ENCODE measurements around the gene MFSD12. TPM values are rescaled to one million over a fixed set of nuclear protein-coding genes. Genes with fewer than 3 reads are reported as not detected.

The MFSD12 gene
- polyA plus RNA-seq, 6 donors from 2014 or later, result 19.1 to 37.6 (median 26.7) TPM

DNA sequence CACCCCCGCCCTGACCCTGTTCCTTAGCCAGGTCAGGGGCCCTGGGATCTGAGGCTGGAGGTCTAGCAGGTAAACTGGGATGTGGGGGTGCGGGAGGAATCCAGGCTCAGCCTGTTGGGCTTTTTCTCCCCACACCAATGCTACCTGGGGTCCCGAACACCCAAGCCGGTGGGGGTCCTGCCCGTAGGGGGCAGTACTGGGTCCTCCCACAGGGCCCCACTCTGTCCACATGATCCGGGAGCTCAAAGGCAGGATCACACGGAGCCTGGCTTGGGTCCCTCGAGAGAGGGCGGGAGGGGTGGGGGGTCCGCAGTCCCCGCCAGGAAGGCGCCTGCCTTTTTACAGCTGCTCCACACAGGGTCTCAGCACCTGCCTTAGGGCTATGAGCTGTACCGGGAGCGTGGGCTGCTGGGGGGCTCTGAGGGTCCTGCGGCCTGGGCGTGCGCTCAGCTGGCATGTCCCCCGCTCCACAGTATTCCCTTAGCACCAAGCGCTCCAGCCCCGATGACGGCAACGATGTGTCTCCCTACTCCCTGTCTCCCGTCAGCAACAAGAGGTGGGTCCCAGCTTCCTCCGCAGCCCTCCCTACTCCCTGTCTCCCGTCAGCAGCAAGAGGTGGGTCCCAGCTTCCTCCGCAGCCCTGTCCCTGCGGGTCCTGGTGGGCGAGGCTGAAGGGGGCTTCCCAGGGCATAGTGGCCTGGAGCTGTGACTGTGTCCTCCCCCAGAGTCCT is 30.7 kb downstream of the MFSD12 start:
- DNase-seq (no peak), ATAC-seq (ENCODE audit: low read depth in 2 of 2) (no peak)
- H3K27me3 Mint-ChIP-seq, result no peaks in the 10 kb centered on the region
- H3K4me1 Mint-ChIP-seq, result peaks cover 0 to 9% (median 0%) of the 10 kb centered on the region in 3 donors
- H3K36me3 Mint-ChIP-seq, result no peaks in the 10 kb centered on the region
- H3K27ac Mint-ChIP-seq, result peak overlapping the region in 1 of 6 donors; percentile 67
- peak overlapping the region in 1 of 8 donors; percentile 61 for H3K4me3 Mint-ChIP-seq
- H3K9me3 Mint-ChIP-seq, result no peaks in the 10 kb centered on the region

DNA sequence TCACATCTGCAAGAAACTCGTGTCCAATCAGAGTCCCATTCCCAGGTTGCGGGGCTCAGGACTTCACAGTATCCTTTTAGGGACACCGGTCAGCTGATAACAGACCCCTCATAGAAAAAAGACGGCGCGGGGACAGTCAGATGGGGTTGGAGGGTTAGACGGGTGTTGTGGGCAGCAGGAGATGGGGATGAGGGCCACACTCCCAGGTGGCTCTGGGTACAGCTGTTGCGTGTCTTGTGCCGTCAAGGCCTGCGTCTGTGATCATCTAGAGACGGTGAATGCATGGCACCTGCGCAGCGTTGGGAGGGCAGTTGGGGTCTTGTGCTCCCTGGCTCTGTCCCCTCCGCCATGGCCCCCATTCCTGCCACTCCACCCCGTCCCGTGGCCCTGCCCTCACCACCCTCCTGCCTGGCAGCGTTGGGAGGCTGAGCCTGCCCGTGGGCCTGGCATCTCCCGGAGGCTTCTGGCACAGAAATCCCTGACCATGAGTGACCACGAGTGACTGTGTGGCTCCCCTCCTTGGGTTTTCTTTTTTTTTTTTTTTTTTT is 32.4 kb downstream of the MFSD12 start:
- ATAC-seq (ENCODE audit: low read depth in 2 of 2) (no peak), DNase-seq (no peak)
- H3K36me3 Mint-ChIP-seq, result peaks cover 0 to 4% of the 10 kb centered on the region in 2 donors
- H3K27me3 Mint-ChIP-seq, result no peaks in the 10 kb centered on the region
- H3K27ac Mint-ChIP-seq, result peak overlapping the region in 1 of 6 donors; percentile 60
- H3K4me3 Mint-ChIP-seq, result no peak overlapping the region
- peaks cover 4 to 14% (median 9%) of the 10 kb centered on the region in 3 donors for H3K4me1 Mint-ChIP-seq
- no peaks in the 10 kb centered on the region for H3K9me3 Mint-ChIP-seq

DNA sequence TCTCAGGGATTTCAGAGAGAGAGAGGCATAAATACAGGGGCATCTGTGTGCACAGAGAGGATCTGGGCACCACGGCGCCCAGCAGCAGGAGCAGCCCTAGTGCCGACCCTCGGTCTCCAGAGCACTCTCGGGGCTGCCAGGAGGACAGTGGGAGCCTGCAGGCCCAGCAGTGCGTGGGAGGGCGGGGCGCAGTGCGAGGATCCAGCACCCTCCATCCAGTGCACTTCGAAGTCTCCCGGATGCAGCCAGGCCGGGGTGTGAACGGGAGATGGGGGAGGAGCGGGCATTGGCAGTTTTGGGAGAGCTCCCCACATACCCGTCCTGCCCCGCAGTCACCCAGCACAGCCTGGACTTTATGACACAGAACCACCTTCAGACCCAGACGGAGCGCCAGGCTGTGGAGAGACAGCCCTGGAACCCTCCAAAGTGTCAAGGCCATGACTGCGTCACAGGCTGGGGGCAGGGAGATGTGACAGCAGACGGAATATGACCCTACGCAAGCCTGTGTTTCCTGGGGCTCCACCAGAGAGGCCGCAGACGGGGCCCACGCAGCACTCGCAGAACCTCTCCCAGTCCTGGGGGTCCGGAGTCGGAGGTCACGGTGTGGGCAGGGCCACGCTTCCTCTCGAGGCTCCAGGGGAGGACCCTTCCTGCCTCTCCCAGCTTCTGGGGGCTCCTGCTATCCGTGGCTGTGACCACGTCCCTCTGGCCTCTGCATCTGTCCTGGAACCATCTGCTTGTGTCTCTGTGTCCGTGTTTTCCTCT is 33.1 kb downstream of the MFSD12 start:
- Mint-ChIP-seq H3K9me3 (no peaks in the 10 kb centered on the region), H3K27me3 (no peaks in the 10 kb centered on the region), H3K27ac (peak overlapping the region in 2 of 6 donors; percentile 60 to 69), H3K36me3 (peaks cover 0 to 4% of the 10 kb centered on the region in 2 donors), H3K4me1 (peaks cover 7 to 14% (median 14%) of the 10 kb centered on the region in 3 donors), H3K4me3 (peak overlapping the region in 1 of 8 donors; percentile 15)
- ATAC-seq (ENCODE audit: low read depth in 2 of 2) (no peak), DNase-seq (no peak)

DNA sequence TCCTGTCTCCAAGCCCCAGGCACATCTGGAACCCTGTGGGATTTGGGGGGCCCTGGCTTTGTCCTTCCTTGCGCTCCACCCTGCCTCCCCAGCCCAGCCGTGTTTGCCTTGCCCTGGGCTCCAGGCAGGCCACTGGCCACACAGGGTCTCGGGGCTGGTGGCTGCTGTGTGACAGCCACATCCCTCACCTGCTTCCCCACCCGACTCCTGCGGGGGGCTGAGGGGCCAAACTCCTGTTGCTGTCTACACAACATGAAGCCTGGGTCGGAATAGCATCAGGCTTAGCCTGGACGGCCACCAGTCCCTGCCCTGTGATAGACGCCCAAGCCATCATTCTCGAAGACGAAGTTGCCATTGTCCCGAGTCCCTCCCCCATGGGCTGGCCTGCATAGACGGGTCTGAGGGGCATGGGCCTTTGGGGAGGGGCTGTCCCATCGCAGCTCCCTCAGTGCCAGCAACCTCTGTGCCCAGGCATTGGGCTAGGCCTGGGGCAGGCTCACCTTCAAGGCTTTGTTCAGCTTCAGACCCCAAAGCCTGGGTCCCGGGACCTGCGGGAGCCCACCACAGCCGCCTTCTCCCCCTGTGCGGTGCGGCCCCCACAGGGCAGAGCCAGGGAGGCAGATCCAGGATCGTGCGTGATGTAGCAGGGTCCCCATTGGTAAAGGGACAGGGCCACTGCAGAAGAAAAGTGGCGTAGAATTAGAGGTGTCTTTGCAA is 33.9 kb downstream of the MFSD12 start:
- H3K27me3 Mint-ChIP-seq, result no peaks in the 10 kb centered on the region
- no peak for DNase-seq
- H3K36me3 Mint-ChIP-seq, result peaks cover 0 to 4% of the 10 kb centered on the region in 2 donors
- no peak overlapping the region for H3K27ac Mint-ChIP-seq
- no peaks in the 10 kb centered on the region for H3K9me3 Mint-ChIP-seq
- H3K4me3 Mint-ChIP-seq, result no peak overlapping the region
- H3K4me1 Mint-ChIP-seq, result peaks cover 11 to 14% (median 14%) of the 10 kb centered on the region in 3 donors
- ATAC-seq (ENCODE audit: low read depth in 2 of 2), result no peak

DNA sequence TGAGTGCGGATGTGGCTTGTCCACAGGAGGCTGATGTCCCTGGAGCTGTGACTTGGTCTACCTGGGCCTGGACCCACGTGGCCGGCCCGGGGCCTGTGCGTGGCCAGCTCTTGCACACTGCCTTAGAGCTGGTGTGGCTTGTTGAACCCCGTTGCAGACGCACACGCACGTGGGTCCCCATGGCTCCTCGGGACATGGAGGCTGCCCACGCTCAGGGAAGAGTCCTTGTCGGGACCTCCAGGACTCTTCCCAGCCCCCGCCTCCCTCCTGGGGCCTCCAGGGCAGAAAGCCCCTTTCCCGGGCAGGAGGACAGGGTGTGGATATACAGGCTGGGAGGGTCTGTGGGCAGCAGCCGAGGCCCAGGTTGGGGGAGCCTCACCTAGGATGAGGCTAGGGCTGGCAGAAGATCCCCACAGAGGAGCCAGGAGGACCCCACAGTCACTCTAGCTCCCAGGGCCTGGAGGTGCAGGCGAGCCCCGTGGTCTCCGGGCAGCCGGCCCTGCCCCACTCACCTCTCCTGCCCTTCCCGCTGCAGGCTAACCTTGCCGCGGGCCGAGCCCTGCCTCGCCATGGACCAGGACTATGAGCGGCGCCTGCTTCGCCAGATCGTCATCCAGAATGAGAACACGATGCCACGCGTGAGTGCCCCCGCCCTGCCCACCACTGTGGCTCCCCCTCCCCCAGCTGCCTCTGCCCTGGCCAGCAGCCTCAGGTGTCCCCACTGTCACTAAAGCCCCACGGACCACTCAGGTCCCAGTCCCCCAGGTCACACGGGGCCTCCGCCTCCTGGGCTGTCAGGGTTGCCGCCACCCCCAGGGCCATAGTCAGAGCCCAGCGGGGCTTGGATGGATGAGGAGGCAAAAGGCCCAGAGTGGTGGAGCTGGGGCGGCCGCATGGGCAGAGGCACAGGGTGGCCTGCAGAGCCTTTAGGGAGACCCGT is 34.7 kb downstream of the MFSD12 start:
- H3K27ac Mint-ChIP-seq, result peak overlapping the region in 1 of 6 donors; percentile 47
- ATAC-seq (ENCODE audit: low read depth in 2 of 2) (no peak), DNase-seq (no peak)
- peaks cover 14 to 18% (median 14%) of the 10 kb centered on the region in 3 donors for H3K4me1 Mint-ChIP-seq
- peaks cover 0 to 4% of the 10 kb centered on the region in 2 donors for H3K36me3 Mint-ChIP-seq
- H3K4me3 Mint-ChIP-seq, result peak overlapping the region in 1 of 8 donors; percentile 33
- no peaks in the 10 kb centered on the region for H3K27me3 Mint-ChIP-seq
- H3K9me3 Mint-ChIP-seq, result no peaks in the 10 kb centered on the region

DNA sequence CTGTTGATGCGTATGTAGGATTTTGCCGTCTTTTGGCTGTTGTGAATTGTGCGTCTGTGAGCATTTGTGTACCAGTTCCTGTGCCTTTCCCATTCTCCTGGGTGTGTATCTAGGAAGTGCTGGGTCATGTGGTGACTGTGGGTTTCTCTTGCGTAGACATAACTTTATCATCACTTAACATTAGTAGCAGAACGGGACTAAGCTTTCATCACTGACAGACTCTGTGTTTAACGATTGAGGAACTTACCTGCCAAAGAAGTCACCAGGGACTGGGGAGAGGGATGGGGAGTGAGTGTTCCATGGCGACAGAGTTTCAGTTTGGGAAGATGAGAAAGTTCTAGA is 36.3 kb downstream of the MFSD12 start:
- H3K36me3 Mint-ChIP-seq, result peaks cover 0 to 4% of the 10 kb centered on the region in 2 donors
- peak overlapping the region in 1 of 6 donors; percentile 20 for H3K27ac Mint-ChIP-seq
- H3K4me3 Mint-ChIP-seq, result peak overlapping the region in 1 of 8 donors; percentile 37
- peaks cover 18 to 33% (median 26%) of the 10 kb centered on the region in 3 donors for H3K4me1 Mint-ChIP-seq
- no peak for ATAC-seq (ENCODE audit: low read depth in 2 of 2)
- no peaks in the 10 kb centered on the region for H3K27me3 Mint-ChIP-seq
- H3K9me3 Mint-ChIP-seq, result no peaks in the 10 kb centered on the region
- no peak for DNase-seq

DNA sequence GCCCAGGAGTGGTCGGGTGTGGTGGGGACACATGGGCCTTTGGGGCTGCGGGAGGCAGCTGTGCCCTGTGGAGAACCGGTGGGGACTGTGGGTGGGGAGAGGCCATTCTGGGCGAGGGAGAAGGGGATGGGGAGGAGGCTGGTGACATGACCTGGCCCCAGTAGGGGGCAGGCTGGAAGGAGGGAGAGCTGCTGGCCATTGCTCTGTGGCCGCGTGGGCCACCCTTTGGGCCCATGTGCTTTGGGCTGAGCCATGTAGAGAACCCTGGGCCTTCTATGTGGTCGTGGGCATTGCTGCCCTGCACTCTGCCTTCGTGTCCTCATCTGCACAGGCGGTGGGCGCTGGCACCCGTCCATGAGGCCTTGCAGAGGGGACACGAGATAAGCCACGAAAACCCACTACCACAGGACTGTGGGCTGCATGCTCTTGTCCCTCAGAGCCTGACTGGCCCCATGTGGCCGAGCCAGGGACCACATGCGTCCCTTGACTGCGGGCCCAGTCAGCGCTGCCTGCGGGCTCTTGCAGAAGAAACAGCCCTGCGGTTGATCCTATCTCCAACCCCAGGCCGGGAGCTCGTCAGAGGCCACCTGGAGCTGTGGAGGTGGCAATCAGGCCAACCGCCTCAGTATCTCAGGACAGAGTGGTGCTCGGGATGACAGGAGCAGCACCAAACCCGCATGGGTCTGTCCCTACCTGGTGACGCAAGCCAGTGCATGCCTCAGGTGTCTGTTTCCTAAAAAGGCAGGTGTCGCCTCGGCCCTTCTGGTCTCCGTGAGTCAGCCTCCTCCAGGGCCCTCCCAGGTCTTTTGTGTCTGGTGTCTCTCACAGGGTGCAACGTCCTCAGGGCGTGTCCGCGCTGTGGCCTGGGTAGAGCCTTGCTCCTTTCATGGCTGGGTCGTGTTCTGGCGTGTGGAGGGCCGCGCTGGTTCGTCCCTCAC is 37.0 kb downstream of the MFSD12 start:
- no peaks in the 10 kb centered on the region for H3K27me3 Mint-ChIP-seq
- DNase-seq (no peak), ATAC-seq (ENCODE audit: low read depth in 2 of 2) (no peak)
- peak overlapping the region in 1 of 8 donors; percentile 37 for H3K4me3 Mint-ChIP-seq
- peaks cover 22 to 38% (median 30%) of the 10 kb centered on the region in 3 donors for H3K4me1 Mint-ChIP-seq
- peaks cover 0 to 4% of the 10 kb centered on the region in 2 donors for H3K36me3 Mint-ChIP-seq
- H3K9me3 Mint-ChIP-seq, result no peaks in the 10 kb centered on the region
- peak overlapping the region in 5 of 6 donors; percentile 20 to 80 (median 64) for H3K27ac Mint-ChIP-seq

DNA sequence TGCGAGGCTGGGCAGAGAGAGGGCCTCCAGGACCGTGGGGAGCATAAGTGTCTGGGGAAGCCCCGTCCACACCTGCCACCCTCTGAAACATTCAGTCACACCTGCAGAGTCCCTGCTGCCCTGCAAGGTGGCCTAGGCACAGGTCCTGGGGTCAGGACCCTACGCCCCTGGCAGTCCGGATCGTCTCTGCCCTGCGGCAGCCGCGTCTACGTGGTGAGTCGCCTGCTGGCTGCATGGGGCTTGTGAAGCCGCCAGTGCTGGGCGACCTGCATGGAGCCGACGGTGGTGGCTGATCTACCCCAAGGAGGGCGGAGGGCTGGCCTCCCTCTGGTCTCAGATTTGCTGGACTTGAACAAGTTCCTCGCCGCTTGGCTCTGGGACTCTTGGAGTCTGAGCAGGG is 38.3 kb downstream of the MFSD12 start:
- Mint-ChIP-seq H3K4me1 (peaks cover 30 to 48% (median 36%) of the 10 kb centered on the region in 3 donors), H3K27ac (no peak overlapping the region)
- DNase-seq, result no peak

DNA sequence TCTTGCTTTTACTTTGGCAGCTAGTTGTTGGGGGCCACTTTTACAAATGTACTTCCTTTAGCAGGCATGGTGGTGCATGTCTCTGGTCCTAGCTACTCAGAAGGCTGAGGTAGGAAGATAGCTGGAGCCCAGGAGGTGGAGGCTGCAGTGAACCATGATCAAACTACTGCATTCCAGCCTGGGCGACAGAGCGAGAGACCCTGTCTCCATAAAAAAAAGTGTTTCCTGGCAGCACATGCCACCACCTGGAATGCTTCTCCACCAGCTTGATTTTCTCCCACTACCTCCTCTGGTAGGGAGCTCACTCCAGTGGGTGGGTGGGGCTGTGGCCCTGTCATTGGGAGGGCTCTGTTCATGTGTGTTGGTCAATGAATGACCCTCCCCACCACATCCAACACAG is 38.7 kb downstream of the MFSD12 start:
- no peak for ATAC-seq (ENCODE audit: low read depth in 2 of 2)
- no peak for DNase-seq
- H3K27me3 Mint-ChIP-seq, result no peaks in the 10 kb centered on the region
- H3K4me1 Mint-ChIP-seq, result peaks cover 29 to 50% (median 40%) of the 10 kb centered on the region in 3 donors
- H3K4me3 Mint-ChIP-seq, result no peak overlapping the region
- no peaks in the 10 kb centered on the region for H3K9me3 Mint-ChIP-seq
- peaks cover 0 to 4% of the 10 kb centered on the region in 2 donors for H3K36me3 Mint-ChIP-seq
- peak overlapping the region in 2 of 6 donors; percentile 70 to 82 for H3K27ac Mint-ChIP-seq

More for the DNA sequence above, 38.3 kb downstream of the MFSD12 start:
- Mint-ChIP-seq H3K4me3 (no peak overlapping the region), H3K9me3 (no peaks in the 10 kb centered on the region), H3K36me3 (peaks cover 0 to 4% of the 10 kb centered on the region in 2 donors), H3K27me3 (no peaks in the 10 kb centered on the region)
- ATAC-seq (ENCODE audit: low read depth in 2 of 2), result no peak

DNA sequence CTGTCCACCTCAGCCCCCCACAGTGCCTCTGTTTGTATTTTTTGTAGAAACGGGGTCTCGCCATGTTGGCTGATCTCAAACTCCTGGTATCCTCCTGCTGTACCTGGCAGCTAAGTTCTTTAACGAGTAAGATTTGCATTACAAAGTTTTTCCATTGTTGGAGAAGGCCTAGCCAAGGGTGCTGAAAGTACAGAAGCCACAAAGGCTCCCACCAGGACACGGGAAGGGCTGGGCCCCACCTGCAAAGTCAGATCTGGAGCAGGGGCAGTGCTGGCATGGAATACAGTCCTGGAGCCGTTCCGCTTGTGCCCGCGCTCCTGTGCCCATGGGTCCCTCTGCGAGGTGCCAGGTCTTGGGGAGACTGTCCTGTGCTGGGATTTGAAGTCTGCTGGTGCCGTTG is 39.1 kb downstream of the MFSD12 start:
- Mint-ChIP-seq H3K4me1 (peaks cover 30 to 53% (median 42%) of the 10 kb centered on the region in 3 donors), H3K9me3 (no peaks in the 10 kb centered on the region), H3K4me3 (no peak overlapping the region), H3K36me3 (peaks cover 0 to 4% of the 10 kb centered on the region in 2 donors), H3K27ac (peak overlapping the region in 1 of 6 donors; percentile 70), H3K27me3 (no peaks in the 10 kb centered on the region)
- ATAC-seq (ENCODE audit: low read depth in 2 of 2), result no peak
- DNase-seq, result no peak

DNA sequence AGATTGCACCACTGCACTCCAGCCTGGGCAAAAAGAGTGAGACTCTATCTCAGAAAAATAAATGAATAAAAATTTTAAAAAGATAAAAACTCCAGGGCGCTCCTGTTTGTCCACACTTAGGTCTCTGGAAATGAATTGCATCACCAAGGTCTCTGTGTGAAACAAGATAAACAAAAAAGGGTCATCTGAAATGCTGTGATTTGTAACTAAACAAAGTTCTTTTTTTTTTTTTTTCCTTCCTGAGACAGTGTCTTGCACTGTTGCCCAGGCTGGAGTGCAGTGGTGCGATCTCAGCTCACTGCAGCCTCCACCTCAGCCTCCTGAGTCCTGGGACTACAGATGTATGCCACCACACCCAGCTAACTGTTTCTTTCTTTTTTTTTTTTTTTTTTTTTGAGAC is 39.7 kb downstream of the MFSD12 start:
- H3K4me3 Mint-ChIP-seq, result no peak overlapping the region

More for the DNA sequence above, 39.7 kb downstream of the MFSD12 start:
- Mint-ChIP-seq H3K27me3 (no peaks in the 10 kb centered on the region), H3K36me3 (peaks cover 0 to 4% of the 10 kb centered on the region in 2 donors), H3K9me3 (no peaks in the 10 kb centered on the region), H3K27ac (peak overlapping the region in 1 of 6 donors; percentile 65), H3K4me1 (peaks cover 30 to 53% (median 42%) of the 10 kb centered on the region in 3 donors)
- ATAC-seq (ENCODE audit: low read depth in 2 of 2) (no peak), DNase-seq (no peak)
